Esophagus muscularis mucosa (tissue), 4 donors: ENCODE measurements around the gene CTDSPL. TPM values are rescaled to one million over a fixed set of nuclear protein-coding genes. Genes with fewer than 3 reads are reported as not detected.
A peak's percentile ranks its signal among the peaks of the same experiment; 100 is the strongest.

ENCODE experiments used
- DNase-seq: peaks from one replicate; pipeline ENCODE4 v3.0.0-alpha.2; 2017; ENCODE audit errors: extremely low spot score
- H3K27ac ChIP-seq, 4 donors: fragments of 200-600 bp; sonication (generic); replicated peaks in 1 of 4; 1 replicate in 3 of 4; 2 replicates in 1 of 4; pipeline ENCODE4 v1.5.1; 2016 to 2019; ENCODE audit warnings: mild to moderate bottlenecking in 1 of 4
- H3K27me3 ChIP-seq, 4 donors: fragments of 200-600 bp; sonication (generic); one replicate each; pipeline versions ENCODE4 v1.5.1 to v1.6.0; 2016 to 2019
- H3K36me3 ChIP-seq, 4 donors: fragments of 200-600 bp; sonication (generic); one replicate each; pipeline ENCODE4 v1.5.1; 2016 to 2019
- H3K4me1 ChIP-seq, 4 donors: fragments of 200-600 bp; sonication (generic); one replicate each; pipeline ENCODE4 v1.5.1; 2016 to 2019
- H3K4me3 ChIP-seq, 4 donors: fragments of 200-600 bp; sonication (generic); 1 replicate in 2 of 4; 2 replicates in 2 of 4; pipeline ENCODE4 v1.5.1; 2016 to 2019; ENCODE audit warnings: mild to moderate bottlenecking in 4 of 4, moderate library complexity in 1 of 4
- H3K9me3 ChIP-seq, 4 donors: fragments of 200-600 bp; sonication (generic); 1 replicate in 3 of 4; 2 replicates in 1 of 4; pipeline ENCODE4 v1.5.1; 2016 to 2019
- EP300 ChIP-seq: sonication (generic); formaldehyde crosslinking; IDR thresholded peaks from one replicate; pipeline ENCODE4 v1.6.1; 2017; ENCODE audit warnings: antibody characterized with exemption
- POLR2A ChIP-seq: fragments of 450-650 bp; IDR thresholded peaks from one replicate; pipeline ENCODE4 v1.6.1; 2017; ENCODE audit warnings: antibody characterized with exemption, moderate library complexity, mild to moderate bottlenecking, low read depth
- POLR2AphosphoS5 ChIP-seq, 2 donors: sonication (generic); formaldehyde crosslinking; IDR thresholded peaks; one replicate each; pipeline ENCODE4 v1.6.1; 2017; ENCODE audit warnings: antibody characterized with exemption in 2 of 2
- WGBS: methylation state at CpG from one replicate; pipeline ENCODE4 v1.1.5; 2018; 5-methylcytosine and 5-hydroxymethylcytosine counted together
- intact Hi-C: fragments of 100-400 bp; cut with DNase I; formaldehyde crosslinking; loops from one replicate; pipeline ENCODE4 v1.15.1; 2023
- total RNA-seq, 4 donors: library from RNA; depleted of rRNA; stranded (reverse); fragments of >200 nt; gene quantifications; one replicate each; pipeline versions ENCODE4 v1.1.0 to v1.2.1, GENCODE V29; 2016
- TF ChIP-seq, protein P1 (sequence below), 3 experiments: fragments of 200-600 bp in 2 of 3; fragments of 450-650 bp in 1 of 3; sonication (generic) in 2 of 3; IDR thresholded peaks; one replicate each; pipeline ENCODE4 v1.5.1; 2017 to 2019; ENCODE audit warnings: antibody characterized with exemption in 3 of 3, mild to moderate bottlenecking in 2 of 3, moderate library complexity in 1 of 3

The CTDSPL gene
- total RNA-seq, 4 donors from 2014 or later, result 39.9 to 60.6 (median 54.6) TPM

DNA sequence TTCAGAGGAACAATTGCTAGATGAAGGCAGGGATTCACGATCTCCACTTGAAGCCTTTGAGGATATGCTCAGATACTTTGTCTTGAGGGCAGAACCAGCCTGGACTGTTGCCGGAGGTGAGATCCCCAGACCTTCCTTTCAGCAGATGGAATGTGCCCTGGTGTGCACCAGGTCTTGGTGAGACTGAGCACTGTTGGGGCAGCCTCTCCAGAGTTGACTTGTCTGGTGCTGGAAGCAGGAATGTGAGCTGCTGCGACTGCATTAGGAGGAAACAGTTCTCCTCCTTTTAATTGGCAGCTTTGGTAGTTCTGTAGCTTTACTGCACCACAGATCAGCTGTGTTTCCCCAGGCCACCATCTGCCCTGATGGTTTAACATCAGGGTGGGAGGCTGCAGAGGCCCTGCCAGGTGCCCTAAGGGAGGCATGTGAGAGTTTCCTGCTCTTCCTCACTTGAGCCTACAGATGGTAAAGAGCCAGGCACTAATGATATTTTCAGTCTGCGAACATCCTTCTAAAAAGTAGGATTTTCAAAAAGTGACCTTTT is 58.5 kb downstream of the CTDSPL start:
- H3K27me3 ChIP-seq, result no peaks in the 10 kb centered on the region
- H3K9me3 ChIP-seq, result no peaks in the 10 kb centered on the region
- DNase-seq, result peak; percentile 45
- TF ChIP-seq POLR2AphosphoS5 (IDR thresholded peaks at IDR 0.05) (no peak), POLR2A (no peak), EP300 (no peak)
- TF ChIP-seq, protein P1, sequence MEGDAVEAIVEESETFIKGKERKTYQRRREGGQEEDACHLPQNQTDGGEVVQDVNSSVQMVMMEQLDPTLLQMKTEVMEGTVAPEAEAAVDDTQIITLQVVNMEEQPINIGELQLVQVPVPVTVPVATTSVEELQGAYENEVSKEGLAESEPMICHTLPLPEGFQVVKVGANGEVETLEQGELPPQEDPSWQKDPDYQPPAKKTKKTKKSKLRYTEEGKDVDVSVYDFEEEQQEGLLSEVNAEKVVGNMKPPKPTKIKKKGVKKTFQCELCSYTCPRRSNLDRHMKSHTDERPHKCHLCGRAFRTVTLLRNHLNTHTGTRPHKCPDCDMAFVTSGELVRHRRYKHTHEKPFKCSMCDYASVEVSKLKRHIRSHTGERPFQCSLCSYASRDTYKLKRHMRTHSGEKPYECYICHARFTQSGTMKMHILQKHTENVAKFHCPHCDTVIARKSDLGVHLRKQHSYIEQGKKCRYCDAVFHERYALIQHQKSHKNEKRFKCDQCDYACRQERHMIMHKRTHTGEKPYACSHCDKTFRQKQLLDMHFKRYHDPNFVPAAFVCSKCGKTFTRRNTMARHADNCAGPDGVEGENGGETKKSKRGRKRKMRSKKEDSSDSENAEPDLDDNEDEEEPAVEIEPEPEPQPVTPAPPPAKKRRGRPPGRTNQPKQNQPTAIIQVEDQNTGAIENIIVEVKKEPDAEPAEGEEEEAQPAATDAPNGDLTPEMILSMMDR (IDR thresholded peaks at IDR 0.05), result no peak
- intact Hi-C loops, result no loop called here
- no peaks in the 10 kb centered on the region for H3K36me3 ChIP-seq
- 92% methylated on average over 3 of the region's 4 CpGs for WGBS
- H3K4me3 ChIP-seq, result no peak overlapping the region
- peaks cover 46 to 81% (median 60%) of the 10 kb centered on the region in 4 donors for H3K4me1 ChIP-seq
- no peak overlapping the region for H3K27ac ChIP-seq

DNA sequence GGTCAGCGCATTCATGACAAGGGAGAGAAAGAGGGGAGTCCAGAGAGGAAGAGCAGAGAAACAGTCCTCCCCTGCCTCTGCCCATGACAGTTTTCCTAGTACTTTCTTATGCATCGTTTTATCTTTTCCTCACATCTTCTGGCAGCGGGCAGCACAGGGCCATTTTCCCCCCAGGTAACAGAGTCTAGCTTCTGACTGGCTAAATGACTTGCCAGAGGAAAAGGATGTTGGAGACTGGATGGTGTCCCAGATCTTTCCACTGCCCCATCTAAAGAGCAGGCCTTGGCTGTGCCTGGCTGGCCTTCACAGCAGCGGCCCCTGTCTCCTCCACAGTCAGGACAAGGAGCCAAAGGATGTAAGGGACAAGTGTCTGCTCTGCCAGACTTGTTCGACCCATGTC is 59.3 kb downstream of the CTDSPL start:
- Histone ChIP-seq H3K27ac (no peak overlapping the region), H3K4me3 (no peak overlapping the region), H3K4me1 (peaks cover 46 to 86% (median 65%) of the 10 kb centered on the region in 4 donors), H3K27me3 (no peaks in the 10 kb centered on the region), H3K9me3 (no peaks in the 10 kb centered on the region), H3K36me3 (no peaks in the 10 kb centered on the region)
- TF ChIP-seq, protein P1 (IDR thresholded peaks at IDR 0.05), result no peak
- TF ChIP-seq POLR2AphosphoS5 (IDR thresholded peaks at IDR 0.05) (no peak), EP300 (no peak), POLR2A (no peak)
- intact Hi-C loops, result no loop called here
- DNase-seq, result peak; percentile 90
- 89% methylated on average over 4 of the region's 5 CpGs for WGBS

DNA sequence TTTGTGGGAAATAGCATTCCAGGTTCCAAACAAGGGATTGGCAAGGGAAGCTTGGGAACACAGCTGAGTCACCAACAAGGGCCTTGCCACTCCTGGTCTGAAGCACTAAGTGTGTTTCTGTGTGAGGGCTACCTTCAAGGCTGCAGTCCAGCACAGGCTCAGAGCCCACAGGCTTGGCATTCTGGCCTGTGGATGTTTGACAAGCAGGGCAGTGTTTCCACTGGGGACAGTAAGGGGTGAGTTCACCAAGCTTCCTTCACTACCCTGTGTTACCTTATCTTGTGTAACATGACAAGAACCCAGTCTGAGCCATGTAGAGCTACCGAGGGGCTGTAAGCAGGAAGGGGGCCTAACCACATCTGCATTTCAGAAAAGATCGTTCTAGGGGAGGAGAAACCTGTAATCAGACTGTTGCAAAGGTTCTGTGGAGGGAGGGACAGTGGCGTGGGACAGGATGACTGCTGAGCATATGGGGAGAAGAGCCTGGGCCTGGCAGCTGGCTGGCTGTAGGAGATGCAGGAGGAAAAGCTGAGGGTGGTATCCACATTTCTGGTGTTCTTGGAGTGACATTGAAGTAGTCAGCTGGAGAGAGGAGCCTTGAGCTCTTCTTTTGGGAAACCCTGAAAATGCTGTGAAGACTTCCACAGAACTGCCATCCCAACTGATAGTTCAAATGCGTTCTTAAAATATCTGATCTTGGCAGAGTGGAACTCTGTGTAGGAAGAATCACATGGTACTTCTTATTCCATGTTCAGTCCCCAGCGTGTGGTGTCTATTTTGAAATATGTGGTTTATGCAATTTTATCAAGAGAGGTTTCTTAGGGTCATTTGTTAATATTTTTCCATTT is 61.3 kb downstream of the CTDSPL start:
- peaks cover 40 to 70% (median 51%) of the 10 kb centered on the region in 4 donors for H3K4me1 ChIP-seq
- no peaks in the 10 kb centered on the region for H3K9me3 ChIP-seq
- H3K4me3 ChIP-seq, result no peak overlapping the region

DNA sequence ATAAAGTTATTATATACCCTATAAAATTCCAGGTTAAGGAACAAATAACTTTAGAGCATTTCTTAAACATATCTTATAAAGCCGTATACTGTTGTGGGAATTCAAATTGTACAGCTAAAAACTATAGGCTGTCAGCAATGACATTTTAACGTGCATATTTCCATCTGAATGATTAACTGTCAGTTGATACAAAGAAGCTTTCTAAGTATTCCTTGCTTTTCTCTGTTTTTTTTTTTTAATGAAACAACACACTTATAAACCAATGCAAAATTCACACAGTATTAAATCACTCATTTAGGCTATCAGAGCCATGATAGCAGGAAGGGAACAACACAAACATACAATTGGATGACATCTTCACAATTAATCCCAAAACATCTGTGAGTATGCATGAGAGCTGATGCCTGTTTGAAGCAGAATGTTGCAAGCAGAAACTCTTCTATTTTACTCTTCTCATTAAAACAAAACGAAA is 61.9 kb downstream of the CTDSPL start:
- no peak for DNase-seq
- peak overlapping the region; percentile 25 to 72 (median 66) for H3K27ac ChIP-seq
- H3K4me1 ChIP-seq, result peaks cover 37 to 65% (median 49%) of the 10 kb centered on the region in 4 donors
- 65% methylated on average over 3 of the region's 3 CpGs for WGBS
- no peaks in the 10 kb centered on the region for H3K27me3 ChIP-seq
- no peaks in the 10 kb centered on the region for H3K36me3 ChIP-seq
- no peak overlapping the region for H3K4me3 ChIP-seq
- intact Hi-C loops, result no loop called here
- no peaks in the 10 kb centered on the region for H3K9me3 ChIP-seq
- no peak for TF ChIP-seq POLR2AphosphoS5 (IDR thresholded peaks at IDR 0.05)
- TF ChIP-seq, protein P1 (IDR thresholded peaks at IDR 0.05), result no peak
- no peak for TF ChIP-seq EP300
- TF ChIP-seq POLR2A, result no peak

More for the DNA sequence above, 61.3 kb downstream of the CTDSPL start:
- H3K27me3 ChIP-seq, result no peaks in the 10 kb centered on the region
- no peak for TF ChIP-seq POLR2A
- no peak for TF ChIP-seq POLR2AphosphoS5 (IDR thresholded peaks at IDR 0.05)
- TF ChIP-seq, protein P1 (IDR thresholded peaks at IDR 0.05), result no peak
- TF ChIP-seq EP300, result no peak
- no peaks in the 10 kb centered on the region for H3K36me3 ChIP-seq
- peak overlapping the region; percentile 54 to 72 (median 66) for H3K27ac ChIP-seq
- intact Hi-C loops, result no loop called here
- 60% methylated on average over 5 of the region's 5 CpGs for WGBS
- peak; percentile 92 for DNase-seq
